ENCODE results near the gene RPL23. TPM values are rescaled to one million over a fixed set of nuclear protein-coding genes. Genes with fewer than 3 reads are reported as not detected.
A peak's percentile ranks its signal among the peaks of the same experiment; 100 is the strongest.

Gene RPL23
- total and polyA plus RNA-seq, 9 of the 15 experiments (the other 6 are each of a cell fraction or from before 2014, with no cell fraction given), result 1,745 to 3,667 (median 3,096) TPM

GRCh38 chr17:38900978-38901656 is 47.6 kb upstream of the RPL23 start (continued):
- TF ChIP-seq HMG20A (CRISPR knock-in tag; conservative IDR thresholded peaks at IDR 0.05) (no peak), CCAR2 (IDR thresholded peaks at IDR 0.05; ENCODE audit: low read depth, low read length) (no peak), EP300 (IDR thresholded peaks at IDR 0.05; ENCODE audit: low read length) (no peak; the same call in 1 of the 2 replicates), CHCHD3 (CRISPR knock-in tag; IDR thresholded peaks at IDR 0.05) (no peak), TRIM24 (IDR thresholded peaks at IDR 0.05) (peak in 1 of 2 experiments; percentile 40; a peak in 1 of 4 replicates), ERF (CRISPR knock-in tag; IDR thresholded peaks at IDR 0.05) (no peak), AFF4 (CRISPR knock-in tag; IDR thresholded peaks at IDR 0.05) (no peak), MXI1 (IDR thresholded peaks at IDR 0.05; ENCODE audit: low read depth, low read length) (no peak), MXD1 (CRISPR knock-in tag; IDR thresholded peaks at IDR 0.05; ENCODE audit: borderline replicate concordance, poor library complexity, severe bottlenecking) (no peak), KLF16 (IDR thresholded peaks at IDR 0.05) (0 out of 2 replicates have a peak, but pooled peaks have one; percentile 13), TAF7 (tag; IDR thresholded peaks at IDR 0.05) (no peak), C11orf30 (IDR thresholded peaks at IDR 0.05; ENCODE audit: low read depth) (no peak), SIN3A (IDR thresholded peaks at IDR 0.05; ENCODE audit: borderline replicate concordance in 2 of 2, control insufficient read depth in 1 of 2, low read depth in 2 of 2, low read length in 2 of 2) (no peak)
- TF ChIP-seq, protein P1, sequence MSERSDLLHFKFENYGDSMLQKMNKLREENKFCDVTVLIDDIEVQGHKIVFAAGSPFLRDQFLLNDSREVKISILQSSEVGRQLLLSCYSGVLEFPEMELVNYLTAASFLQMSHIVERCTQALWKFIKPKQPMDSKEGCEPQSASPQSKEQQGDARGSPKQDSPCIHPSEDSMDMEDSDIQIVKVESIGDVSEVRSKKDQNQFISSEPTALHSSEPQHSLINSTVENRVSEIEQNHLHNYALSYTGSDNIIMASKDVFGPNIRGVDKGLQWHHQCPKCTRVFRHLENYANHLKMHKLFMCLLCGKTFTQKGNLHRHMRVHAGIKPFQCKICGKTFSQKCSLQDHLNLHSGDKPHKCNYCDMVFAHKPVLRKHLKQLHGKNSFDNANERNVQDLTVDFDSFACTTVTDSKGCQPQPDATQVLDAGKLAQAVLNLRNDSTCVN (CRISPR knock-in tag; IDR thresholded peaks at IDR 0.05), result no peak
- TF ChIP-seq, protein P2, sequence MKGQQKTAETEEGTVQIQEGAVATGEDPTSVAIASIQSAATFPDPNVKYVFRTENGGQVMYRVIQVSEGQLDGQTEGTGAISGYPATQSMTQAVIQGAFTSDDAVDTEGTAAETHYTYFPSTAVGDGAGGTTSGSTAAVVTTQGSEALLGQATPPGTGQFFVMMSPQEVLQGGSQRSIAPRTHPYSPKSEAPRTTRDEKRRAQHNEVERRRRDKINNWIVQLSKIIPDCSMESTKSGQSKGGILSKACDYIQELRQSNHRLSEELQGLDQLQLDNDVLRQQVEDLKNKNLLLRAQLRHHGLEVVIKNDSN (CRISPR knock-in tag; IDR thresholded peaks at IDR 0.05), result no peak
- TF ChIP-seq, protein P3, sequence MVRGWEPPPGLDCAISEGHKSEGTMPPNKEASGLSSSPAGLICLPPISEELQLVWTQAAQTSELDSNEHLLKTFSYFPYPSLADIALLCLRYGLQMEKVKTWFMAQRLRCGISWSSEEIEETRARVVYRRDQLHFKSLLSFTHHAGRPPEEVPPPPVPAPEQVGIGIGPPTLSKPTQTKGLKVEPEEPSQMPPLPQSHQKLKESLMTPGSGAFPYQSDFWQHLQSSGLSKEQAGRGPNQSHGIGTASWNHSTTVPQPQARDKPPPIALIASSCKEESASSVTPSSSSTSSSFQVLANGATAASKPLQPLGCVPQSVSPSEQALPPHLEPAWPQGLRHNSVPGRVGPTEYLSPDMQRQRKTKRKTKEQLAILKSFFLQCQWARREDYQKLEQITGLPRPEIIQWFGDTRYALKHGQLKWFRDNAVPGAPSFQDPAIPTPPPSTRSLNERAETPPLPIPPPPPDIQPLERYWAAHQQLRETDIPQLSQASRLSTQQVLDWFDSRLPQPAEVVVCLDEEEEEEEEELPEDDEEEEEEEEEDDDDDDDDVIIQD (CRISPR knock-in tag; IDR thresholded peaks at IDR 0.05), result no peak
- TF ChIP-seq, protein P4, sequence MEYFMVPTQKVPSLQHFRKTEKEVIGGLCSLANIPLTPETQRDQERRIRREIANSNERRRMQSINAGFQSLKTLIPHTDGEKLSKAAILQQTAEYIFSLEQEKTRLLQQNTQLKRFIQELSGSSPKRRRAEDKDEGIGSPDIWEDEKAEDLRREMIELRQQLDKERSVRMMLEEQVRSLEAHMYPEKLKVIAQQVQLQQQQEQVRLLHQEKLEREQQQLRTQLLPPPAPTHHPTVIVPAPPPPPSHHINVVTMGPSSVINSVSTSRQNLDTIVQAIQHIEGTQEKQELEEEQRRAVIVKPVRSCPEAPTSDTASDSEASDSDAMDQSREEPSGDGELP (CRISPR knock-in tag; IDR thresholded peaks at IDR 0.05; ENCODE audit: borderline replicate concordance), result peak; percentile 69
- TF ChIP-seq, protein P5, sequence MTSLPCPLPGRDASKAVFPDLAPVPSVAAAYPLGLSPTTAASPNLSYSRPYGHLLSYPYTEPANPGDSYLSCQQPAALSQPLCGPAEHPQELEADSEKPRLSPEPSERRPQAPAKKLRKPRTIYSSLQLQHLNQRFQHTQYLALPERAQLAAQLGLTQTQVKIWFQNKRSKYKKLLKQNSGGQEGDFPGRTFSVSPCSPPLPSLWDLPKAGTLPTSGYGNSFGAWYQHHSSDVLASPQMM (CRISPR knock-in tag; IDR thresholded peaks at IDR 0.05), result no peak
